HG03378 (cell line): Measurements from ENCODE around the gene STAT3.
"Not testable (repeated sequence)": the region's sequence is repeated elsewhere in the genome, so short reads cannot be mapped to it uniquely, and the experiment has no call there.

Experiments used
- ATAC-seq: cut with Tn5 transposase; IDR thresholded peaks from one replicate; pipeline ENCODE4 v1.9.1; 2021; ENCODE audit warnings: mild to moderate bottlenecking, moderate library complexity; ENCODE audit not compliant: unreplicated experiment

STAT3 gene

GRCh38 chr17:42303694-42304093 lies 84.5 kb downstream of the STAT3 start:
- no peak for ATAC-seq

DNA sequence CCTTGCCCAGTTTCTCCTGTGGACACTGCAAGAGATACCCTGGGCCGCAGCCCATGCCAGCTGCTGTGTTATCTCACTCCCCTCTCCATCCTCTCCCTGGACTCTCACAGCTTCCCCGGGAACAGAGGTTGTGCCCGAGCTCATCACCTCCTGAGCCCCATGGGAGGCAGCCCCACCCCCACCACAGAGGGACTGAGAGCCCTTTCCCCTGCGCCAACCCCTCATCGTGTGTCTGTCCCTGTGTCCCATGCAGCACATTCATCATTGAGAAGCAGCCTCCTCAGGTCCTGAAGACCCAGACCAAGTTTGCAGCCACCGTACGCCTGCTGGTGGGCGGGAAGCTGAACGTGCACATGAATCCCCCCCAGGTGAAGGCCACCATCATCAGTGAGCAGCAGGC lies 87.2 kb downstream of the STAT3 start:
- ATAC-seq = no peak

- ATAC-seq = not testable (repeated sequence)
These were observed 88.3 kb downstream of the STAT3 start for GRCh38 chr17:42299913-42300312.

GRCh38 chr17:42299361-42299760 lies 88.9 kb downstream of the STAT3 start:
- not testable (repeated sequence) for ATAC-seq

DNA sequence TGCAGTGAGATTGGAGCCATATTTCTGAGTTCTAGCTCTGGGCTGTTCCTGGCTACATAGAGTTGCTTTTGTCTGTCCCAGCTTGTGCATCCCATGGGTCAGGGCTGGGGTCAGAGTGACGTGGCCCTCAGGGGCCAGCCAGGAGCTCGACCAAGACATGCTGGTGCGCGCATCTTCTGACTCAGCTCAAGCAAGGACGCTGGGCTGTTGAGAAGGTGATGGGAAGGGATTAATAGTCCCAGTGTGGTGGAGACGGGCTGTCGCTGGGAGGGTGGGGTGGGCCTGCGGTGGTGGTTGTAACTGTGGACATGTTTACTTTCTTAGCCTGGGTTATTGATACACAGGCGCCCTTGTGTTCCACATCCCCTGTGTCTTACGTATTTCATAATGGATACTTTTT lies 90.5 kb downstream of the STAT3 start:
- not testable (repeated sequence) for ATAC-seq

GRCh38 chr17:42296012-42296411 lies 92.2 kb downstream of the STAT3 start:
- no peak for ATAC-seq

DNA sequence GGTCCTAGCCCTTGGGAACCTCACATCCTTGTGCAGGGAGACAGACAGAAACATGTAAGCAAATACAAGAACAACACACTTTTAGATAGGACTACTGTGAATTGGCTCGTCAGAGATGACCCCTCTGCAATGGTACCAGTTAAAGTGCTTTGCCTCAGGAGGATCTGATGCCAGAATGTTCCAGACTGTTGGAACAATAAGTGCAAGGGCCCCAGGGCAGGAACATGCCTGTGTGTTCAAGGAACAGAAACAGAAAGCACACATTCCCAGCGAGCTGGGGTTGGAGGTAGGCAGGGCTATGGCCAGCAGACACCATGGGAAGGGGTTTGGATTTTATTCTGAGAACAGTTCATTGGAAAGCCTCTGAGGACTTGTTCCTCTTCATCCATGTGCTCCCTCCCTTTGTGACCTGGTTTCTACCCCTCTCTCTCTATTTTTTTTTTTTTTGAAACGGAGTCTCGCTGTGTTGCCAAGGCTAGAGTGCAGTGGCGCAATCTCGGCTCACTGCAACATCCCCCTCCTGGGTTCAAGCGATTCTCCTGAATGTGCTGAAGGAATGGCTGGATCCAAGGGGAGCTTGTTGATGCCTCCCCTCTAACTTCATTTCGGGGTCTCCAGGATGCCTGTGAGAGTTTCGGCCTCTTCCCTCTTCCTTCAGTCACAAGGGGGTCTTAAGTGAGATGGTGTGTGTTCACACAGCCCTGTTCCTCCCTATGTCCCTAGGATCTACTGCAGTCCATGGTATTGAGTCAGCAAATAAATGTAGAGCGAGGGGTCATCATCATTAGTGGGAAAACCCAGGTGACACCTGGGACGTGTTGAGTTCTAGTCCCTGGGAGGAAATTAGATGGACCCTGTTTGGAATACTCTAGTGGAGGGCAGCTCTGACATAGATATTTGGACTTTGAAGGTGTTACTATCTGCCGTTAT lies 93.5 kb downstream of the STAT3 start:
- no peak for ATAC-seq

- ATAC-seq = no peak
These were observed 97.1 kb downstream of the STAT3 start for GRCh38 chr17:42291129-42291528.

GRCh38 chr17:42290577-42290976 lies 97.7 kb downstream of the STAT3 start:
- ATAC-seq = no peak

GRCh38 chr17:42289611-42290181 lies 98.5 kb downstream of the STAT3 start:
- ATAC-seq = no peak

DNA sequence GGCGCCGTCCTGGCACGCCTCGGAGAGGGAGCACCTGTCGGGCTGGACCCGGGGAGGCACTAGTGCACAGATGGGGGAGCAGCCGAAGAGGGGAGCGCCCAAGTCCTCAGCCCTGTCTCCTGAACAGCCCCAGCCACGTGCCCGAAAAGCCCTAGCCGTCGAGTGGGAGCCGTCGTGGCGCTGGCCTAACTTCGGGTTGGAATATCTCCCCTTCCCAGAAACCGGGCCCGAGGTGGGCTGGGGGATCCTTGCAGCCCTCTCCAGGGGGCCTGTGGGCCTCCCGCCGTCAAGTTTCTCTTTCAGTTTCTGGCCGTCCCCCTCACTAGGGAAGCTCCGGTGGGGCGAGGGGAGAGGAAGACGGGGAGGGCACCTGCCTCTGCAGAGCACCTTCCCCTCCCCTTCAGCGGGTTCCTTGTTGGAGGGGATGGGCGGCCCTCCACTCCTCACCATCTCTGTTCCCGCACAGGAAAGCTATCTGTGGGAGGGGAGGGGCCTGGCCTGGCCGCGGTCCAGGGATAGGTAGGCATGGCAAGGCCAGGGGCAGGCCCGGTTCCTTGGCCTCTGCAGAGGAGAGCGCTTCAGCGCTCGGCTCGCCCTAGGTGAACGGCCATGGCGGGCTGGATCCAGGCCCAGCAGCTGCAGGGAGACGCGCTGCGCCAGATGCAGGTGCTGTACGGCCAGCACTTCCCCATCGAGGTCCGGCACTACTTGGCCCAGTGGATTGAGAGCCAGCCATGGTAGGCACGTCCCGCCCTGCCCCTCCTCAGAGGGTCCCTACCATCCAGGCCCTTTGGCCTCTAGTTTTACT lies 99.2 kb downstream of the STAT3 start:
- ATAC-seq = no peak

DNA sequence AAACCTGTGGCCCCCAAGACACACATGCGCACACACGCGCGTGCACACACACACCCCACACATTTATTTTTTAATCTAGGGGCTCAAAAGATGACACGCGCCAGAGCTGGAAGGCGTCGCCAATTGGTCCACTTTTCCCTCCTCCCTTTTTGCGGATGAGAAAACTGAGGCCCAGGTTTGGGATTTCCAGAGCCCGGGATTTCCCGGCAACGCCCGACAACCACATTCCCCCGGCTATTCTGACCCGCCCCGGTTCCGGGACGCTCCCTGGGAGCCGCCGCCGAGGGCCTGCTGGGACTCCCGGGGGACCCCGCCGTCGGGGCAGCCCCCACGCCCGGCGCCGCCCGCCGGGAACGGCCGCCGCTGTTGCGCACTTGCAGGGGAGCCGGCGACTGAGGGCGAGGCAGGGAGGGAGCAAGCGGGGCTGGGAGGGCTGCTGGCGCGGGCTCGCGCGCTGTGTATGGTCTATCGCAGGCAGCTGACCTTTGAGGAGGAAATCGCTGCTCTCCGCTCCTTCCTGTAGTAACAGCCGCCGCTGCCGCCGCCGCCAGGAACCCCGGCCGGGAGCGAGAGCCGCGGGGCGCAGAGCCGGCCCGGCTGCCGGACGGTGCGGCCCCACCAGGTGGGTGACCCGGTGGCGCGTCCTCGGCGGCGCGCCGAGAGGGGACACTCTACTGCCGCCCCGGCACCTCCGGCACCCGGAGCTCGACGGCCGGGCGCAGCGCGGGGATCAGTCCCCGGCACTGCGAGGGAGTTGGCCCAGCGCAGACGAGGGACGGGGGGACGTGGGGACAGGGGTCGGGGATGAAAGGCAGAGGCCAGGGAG lies 100.1 kb downstream of the STAT3 start, which contains the start of gene STAT5A:
STAT5A (plus strand) TSS at position 522 of the 826 bp plus-strand sequence. CDS start 914 bp downstream, outside the sequence.
- ATAC-seq = peak; percentile 38

GRCh38 chr17:42287305-42287976 lies 100.8 kb downstream of the STAT3 start:
- ATAC-seq = peak; percentile 13

DNA sequence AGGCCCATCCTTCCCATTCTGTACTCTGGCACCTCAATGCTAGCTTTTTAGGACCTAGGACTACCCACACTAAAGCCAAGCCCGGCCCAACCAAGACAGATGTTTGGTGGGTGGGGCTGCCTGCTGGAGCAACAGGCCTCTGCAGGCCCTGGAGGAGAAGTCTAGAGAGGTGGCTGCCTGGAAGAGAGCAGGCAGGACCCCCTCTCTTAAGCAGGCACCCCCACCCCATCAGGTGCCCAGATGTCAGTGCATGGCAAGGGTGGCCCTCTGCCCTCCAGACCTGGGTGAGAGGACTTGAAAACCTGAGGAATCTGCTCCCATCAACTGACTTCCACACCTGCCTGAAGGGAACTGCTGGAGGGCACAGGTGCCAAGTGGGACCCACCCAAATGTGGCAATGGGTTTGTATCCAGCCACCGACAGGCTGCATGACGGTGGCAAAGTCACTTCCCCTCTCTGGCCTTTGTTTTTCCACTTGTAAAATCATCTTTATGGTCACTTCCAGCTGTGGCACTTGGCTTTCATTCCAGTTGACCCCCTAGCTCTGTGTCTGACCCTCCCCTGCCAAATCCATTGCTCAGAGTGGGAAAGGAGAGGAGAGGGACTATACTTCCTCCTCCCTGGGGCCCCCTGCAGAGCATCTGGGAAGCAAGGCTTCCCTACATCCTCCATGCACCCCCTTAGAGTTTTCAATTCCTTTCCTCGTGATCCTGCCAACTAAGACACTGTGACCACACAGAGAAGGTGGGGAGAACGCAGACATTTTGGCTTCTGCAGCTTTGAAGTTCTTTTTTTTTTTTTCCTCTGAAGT lies 101.6 kb downstream of the STAT3 start:
- ATAC-seq = no peak

- no peak for ATAC-seq
These were observed 102.7 kb downstream of the STAT3 start for GRCh38 chr17:42285346-42286050.

- ATAC-seq = no peak
These were observed 103.7 kb downstream of the STAT3 start for GRCh38 chr17:42284566-42284965.

DNA sequence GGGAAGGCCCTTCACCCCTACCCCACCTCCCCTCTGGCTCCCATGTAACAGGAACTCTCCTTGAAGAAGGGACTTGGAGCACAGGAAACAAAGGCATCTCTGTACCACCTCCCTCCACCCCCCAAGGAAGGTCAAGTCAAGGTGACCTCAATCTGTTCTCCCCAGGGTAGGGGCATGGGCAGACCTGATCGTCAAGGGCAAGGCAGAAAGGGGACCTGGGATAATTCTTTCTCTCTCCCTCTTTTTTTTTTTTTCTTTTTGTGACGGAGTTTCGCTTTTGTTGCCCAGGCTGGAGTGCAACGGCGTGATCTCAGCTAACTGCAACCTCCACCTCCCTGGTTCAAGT lies 104.2 kb downstream of the STAT3 start:
- no peak for ATAC-seq

GRCh38 chr17:42283241-42284023 lies 104.8 kb downstream of the STAT3 start:
- no peak for ATAC-seq
